GM12892 (cell line): ENCODE data around the gene KREMEN1.

ENCODE experiments used
- POLR2A ChIP-seq: IDR thresholded peaks from 2 replicates; pipeline ENCODE4 v1.6.1; 2011; ENCODE audit warnings: low read depth, low read length, control low read depth
- POLR2AphosphoS5 ChIP-seq: IDR thresholded peaks from 2 replicates; pipeline ENCODE4 v1.6.1; 2011; ENCODE audit warnings: low read depth, low read length, control low read depth
- TAF1 ChIP-seq: IDR thresholded peaks from 2 replicates; pipeline ENCODE4 v1.6.1; 2011; ENCODE audit warnings: low read depth, mild to moderate bottlenecking, control low read depth, low read length, borderline replicate concordance

- TF ChIP-seq POLR2A (no peak), POLR2AphosphoS5 (no peak), TAF1 (no peak)
Measured at GRCh38 chr22:29070490-29070889, 2.3 kb upstream of the KREMEN1 start.
